Caco-2 (cell line): ENCODE data around the gene HOXB2. TPM values are rescaled to one million over a fixed set of nuclear protein-coding genes. Genes with fewer than 3 reads are reported as not detected.

ENCODE experiments used
- BruUV-seq: library from RNA; stranded (reverse); fragments of 400-500 nt; replicated peaks from 2 replicates; lab custom pipeline; 2021; lab: Mats Ljungman, UMichigan
- CTCF ChIA-PET: fragments of 300-600 bp; sonication (Branson Sonifier 250); formaldehyde crosslinking; loops from one replicate; lab custom pipeline; 2022; ENCODE audit warnings: antibody characterized with exemption; lab: Charles Lee
- POLR2A ChIA-PET: fragments of 300-600 bp; sonication (Branson Sonifier 250); formaldehyde crosslinking; loops from one replicate; lab custom pipeline; 2022; ENCODE audit warnings: antibody characterized with exemption; lab: Charles Lee
- DNase-seq, 2 experiments: peaks; one replicate each; pipeline versions ENCODE4 v3.0.0 to v3.0.0-alpha.2; 2020 to 2022
- H3K27me3 ChIP-seq: replicated peaks from 2 replicates; pipeline ENCODE4 v1.6.0; 2011; ENCODE audit warnings: low read length; ENCODE audit not compliant: control insufficient read depth, insufficient read depth
- H3K36me3 ChIP-seq: 2 replicates; pipeline ENCODE4 v1.5.1; 2011; ENCODE audit warnings: low read length; ENCODE audit not compliant: control insufficient read depth, insufficient read depth
- H3K4me1 ChIP-seq: fragments of 250-450 bp; sonication (Bioruptor Pico); 2 replicates; pipeline ENCODE4 v1.5.1; 2020; ENCODE audit warnings: mild to moderate bottlenecking
- H3K4me3 ChIP-seq: 2 replicates; pipeline ENCODE4 v1.5.1; 2011; ENCODE audit warnings: low read depth, mild to moderate bottlenecking, control low read depth, low read length
- H3K9me3 ChIP-seq: fragments of 250-450 bp; sonication (Bioruptor Pico); 2 replicates; pipeline ENCODE4 v1.5.1; 2020; ENCODE audit warnings: mild to moderate bottlenecking, moderate library complexity
- H3K27ac Mint-ChIP-seq: one replicate; pipeline ENCODE4 v1.8.0; 2022; ENCODE audit warnings: mixed read lengths; ENCODE audit not compliant: unreplicated experiment
- H3K27me3 Mint-ChIP-seq: one replicate; pipeline ENCODE4 v1.8.0; 2022; ENCODE audit warnings: mixed read lengths; ENCODE audit not compliant: insufficient read depth, unreplicated experiment
- H3K36me3 Mint-ChIP-seq: one replicate; pipeline ENCODE4 v1.8.0; 2022; ENCODE audit warnings: mild to moderate bottlenecking, mixed read lengths; ENCODE audit not compliant: insufficient read depth, unreplicated experiment
- H3K4me1 Mint-ChIP-seq: one replicate; pipeline ENCODE4 v1.8.0; 2022; ENCODE audit warnings: low read depth, mixed read lengths; ENCODE audit not compliant: unreplicated experiment
- H3K4me3 Mint-ChIP-seq: one replicate; pipeline ENCODE4 v1.8.0; 2022; ENCODE audit warnings: mild to moderate bottlenecking, moderate library complexity, mixed read lengths; ENCODE audit not compliant: unreplicated experiment
- H3K9me3 Mint-ChIP-seq: one replicate; pipeline ENCODE4 v1.8.0; 2022; ENCODE audit warnings: mixed read lengths; ENCODE audit not compliant: unreplicated experiment
- intact Hi-C: fragments of 100-400 bp; cut with micrococcal nuclease; formaldehyde crosslinking; loops from one replicate; pipeline ENCODE4 v1.10.0; 2022; ENCODE audit not compliant: unreplicated experiment
- total RNA-seq: library from RNA; stranded (reverse); gene quantifications from 2 replicates; pipeline ENCODE4 v1.2.3, GENCODE V29; 2022
- TF ChIP-seq, protein P1 (sequence below), 2 experiments: fragments of 200-600 bp in 1 of 2; IDR thresholded peaks; 1 replicate in 1 of 2; 2 replicates in 1 of 2; pipeline versions ENCODE4 v1.5.1 to v1.8.0; 2011 to 2022; ENCODE audit warnings: antibody characterized with exemption in 1 of 2, control low read depth in 1 of 2, inconsistent platforms in 1 of 2, low read depth in 1 of 2, low read length in 1 of 2, mild to moderate bottlenecking in 1 of 2, moderate library complexity in 1 of 2; ENCODE audit not compliant: insufficient read depth in 1 of 2, severe bottlenecking in 1 of 2, unreplicated experiment in 1 of 2

Gene HOXB2
- total RNA-seq, 1 experiment from 2014 or later = 1.1 TPM

DNA sequence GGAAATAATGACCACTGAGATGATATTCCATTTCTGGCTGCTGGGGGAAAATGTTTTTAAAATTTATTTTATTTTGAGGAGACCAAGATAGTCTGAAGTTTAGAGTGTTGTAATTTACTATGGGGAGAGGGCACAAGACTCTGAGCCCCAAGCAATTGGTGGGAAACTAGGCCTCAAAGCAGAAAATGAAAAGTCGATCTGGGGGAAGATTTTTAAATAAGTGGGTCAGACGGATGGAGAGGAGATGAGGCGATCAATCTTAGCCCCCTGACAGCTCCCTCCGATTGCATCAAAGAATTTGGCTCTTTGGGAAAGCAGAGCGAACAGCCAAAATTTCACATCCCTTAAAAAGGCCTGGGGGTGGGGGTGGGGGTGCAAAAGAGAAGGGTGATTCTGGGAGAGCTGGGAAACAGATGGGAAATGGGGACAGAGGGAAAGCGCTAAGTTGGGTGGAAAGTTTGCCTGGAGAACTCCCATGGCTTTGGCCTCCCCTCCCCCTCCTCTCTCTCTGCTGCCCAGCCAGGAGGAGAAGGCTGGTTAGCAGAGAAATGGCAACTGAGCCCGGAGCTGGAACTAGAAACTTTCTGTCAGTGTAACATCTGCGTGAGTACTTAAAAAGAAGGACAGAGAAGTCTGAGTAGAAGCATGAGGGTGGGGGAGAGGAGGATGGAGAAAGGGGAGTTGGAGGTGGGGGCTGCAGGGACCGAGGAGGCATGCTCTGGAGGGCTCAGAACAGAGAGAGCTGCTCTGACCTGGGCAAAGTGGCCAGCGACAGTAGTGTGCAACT, 1.4 kb upstream of the HOXB2 start:
- Mint-ChIP-seq H3K9me3 (no peaks in the 10 kb centered on the region), H3K4me1 (peaks cover 11% of the 10 kb centered on the region), H3K27ac (no peak overlapping the region), H3K27me3 (peaks cover 5% of the 10 kb centered on the region), H3K36me3 (no peaks in the 10 kb centered on the region), H3K4me3 (no peak overlapping the region)
- no peak overlapping the region for H3K4me3 ChIP-seq
- H3K27me3 ChIP-seq = no peaks in the 10 kb centered on the region
- no peaks in the 10 kb centered on the region for H3K36me3 ChIP-seq
- no TSS peak for BruUV-seq
- ChIA-PET CTCF (interaction anchor here (0.8 to 1.6 kb wide), 6 partner anchors 28 to 56 kb away, joined by 3 to 17 read pairs (median 5); no protein-coding TSS in a partner anchor), POLR2A (interaction anchor here (0.5 to 0.6 kb wide), 2 partner anchors 57 to 157 kb away, joined by 6 to 7 read pairs; no protein-coding TSS in a partner anchor)
- DNase-seq = no peak
- H3K9me3 ChIP-seq = no peaks in the 10 kb centered on the region
- TF ChIP-seq, protein P1, sequence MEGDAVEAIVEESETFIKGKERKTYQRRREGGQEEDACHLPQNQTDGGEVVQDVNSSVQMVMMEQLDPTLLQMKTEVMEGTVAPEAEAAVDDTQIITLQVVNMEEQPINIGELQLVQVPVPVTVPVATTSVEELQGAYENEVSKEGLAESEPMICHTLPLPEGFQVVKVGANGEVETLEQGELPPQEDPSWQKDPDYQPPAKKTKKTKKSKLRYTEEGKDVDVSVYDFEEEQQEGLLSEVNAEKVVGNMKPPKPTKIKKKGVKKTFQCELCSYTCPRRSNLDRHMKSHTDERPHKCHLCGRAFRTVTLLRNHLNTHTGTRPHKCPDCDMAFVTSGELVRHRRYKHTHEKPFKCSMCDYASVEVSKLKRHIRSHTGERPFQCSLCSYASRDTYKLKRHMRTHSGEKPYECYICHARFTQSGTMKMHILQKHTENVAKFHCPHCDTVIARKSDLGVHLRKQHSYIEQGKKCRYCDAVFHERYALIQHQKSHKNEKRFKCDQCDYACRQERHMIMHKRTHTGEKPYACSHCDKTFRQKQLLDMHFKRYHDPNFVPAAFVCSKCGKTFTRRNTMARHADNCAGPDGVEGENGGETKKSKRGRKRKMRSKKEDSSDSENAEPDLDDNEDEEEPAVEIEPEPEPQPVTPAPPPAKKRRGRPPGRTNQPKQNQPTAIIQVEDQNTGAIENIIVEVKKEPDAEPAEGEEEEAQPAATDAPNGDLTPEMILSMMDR (IDR thresholded peaks at IDR 0.05; ENCODE audit: insufficient read depth in 1 of 2, low read depth in 1 of 2, low read length in 1 of 2, severe bottlenecking in 1 of 2, unreplicated experiment in 1 of 2) = no peak
- intact Hi-C loops = no loop called here
- H3K4me1 ChIP-seq = peaks cover 10% of the 10 kb centered on the region; the same call in 1 of the 2 replicates

GRCh38 chr17:48545539-48545938, 630 bp upstream of the HOXB2 start:
- no peaks in the 10 kb centered on the region for H3K27me3 ChIP-seq
- no peak overlapping the region for H3K4me3 ChIP-seq
- TF ChIP-seq, protein P1 (IDR thresholded peaks at IDR 0.05; ENCODE audit: insufficient read depth in 1 of 2, low read depth in 1 of 2, low read length in 1 of 2, severe bottlenecking in 1 of 2, unreplicated experiment in 1 of 2) = no peak
- CTCF ChIA-PET = no interaction called here
- no peak for DNase-seq
- no TSS peak for BruUV-seq
- H3K4me1 ChIP-seq = peaks cover 10% of the 10 kb centered on the region; the same call in 1 of the 2 replicates
- POLR2A ChIA-PET = no interaction called here
- H3K27me3 Mint-ChIP-seq = peaks cover 8% of the 10 kb centered on the region
- no peaks in the 10 kb centered on the region for H3K9me3 ChIP-seq
- H3K27ac Mint-ChIP-seq = no peak overlapping the region
- H3K36me3 ChIP-seq = no peaks in the 10 kb centered on the region
- peaks cover 11% of the 10 kb centered on the region for H3K4me1 Mint-ChIP-seq
- H3K4me3 Mint-ChIP-seq = no peak overlapping the region
- intact Hi-C loops = no loop called here
- H3K36me3 Mint-ChIP-seq = no peaks in the 10 kb centered on the region
- H3K9me3 Mint-ChIP-seq = no peaks in the 10 kb centered on the region

GRCh38 chr17:48544349-48545021, 424 bp downstream of the HOXB2 start:
- Mint-ChIP-seq H3K36me3 (no peaks in the 10 kb centered on the region), H3K4me3 (peak overlapping the region; percentile 78), H3K27me3 (peaks cover 8% of the 10 kb centered on the region), H3K27ac (peak overlapping the region; percentile 31), H3K4me1 (peaks cover 11% of the 10 kb centered on the region), H3K9me3 (no peaks in the 10 kb centered on the region)
- TF ChIP-seq, protein P1 (IDR thresholded peaks at IDR 0.05; ENCODE audit: insufficient read depth in 1 of 2, low read depth in 1 of 2, low read length in 1 of 2, severe bottlenecking in 1 of 2, unreplicated experiment in 1 of 2) = no peak
- POLR2A ChIA-PET = no interaction called here
- H3K27me3 ChIP-seq = no peaks in the 10 kb centered on the region
- no peak overlapping the region for H3K4me3 ChIP-seq
- intact Hi-C loops = no loop called here
- H3K4me1 ChIP-seq = peaks cover 10% of the 10 kb centered on the region; the same call in 1 of the 2 replicates
- H3K36me3 ChIP-seq = no peaks in the 10 kb centered on the region
- DNase-seq = no peak
- BruUV-seq = no TSS peak
- CTCF ChIA-PET = interaction anchor here (0.6 to 0.9 kb wide), 2 partner anchors 39 to 278 kb away, joined by 3 to 7 read pairs; no protein-coding TSS in a partner anchor
- no peaks in the 10 kb centered on the region for H3K9me3 ChIP-seq
